ENCODE data around the gene OR2S2.
"Not testable (repeated sequence)": the region's sequence is repeated elsewhere in the genome, so short reads cannot be mapped to it uniquely, and the experiment has no call there.

Gene OR2S2

GRCh38 chr9:35962126-35962906 lies 4.4 kb upstream of the OR2S2 start:
- no peak for DNase-seq (ENCODE audit: low spot score)

GRCh38 chr9:35960039-35960655 lies 2.2 kb upstream of the OR2S2 start:
- DNase-seq (ENCODE audit: low spot score) = no peak

- DNase-seq (ENCODE audit: low spot score) = no peak
Measured at GRCh38 chr9:35956651-35957050, 1.3 kb downstream of the OR2S2 start.

GRCh38 chr9:35954942-35955546 lies 2.9 kb downstream of the OR2S2 start:
- peak; percentile 58 for DNase-seq (ENCODE audit: low spot score)

- DNase-seq (ENCODE audit: low spot score) = no peak
Measured at GRCh38 chr9:35952526-35953191, 5.3 kb downstream of the OR2S2 start.

GRCh38 chr9:35951736-35952135 lies 6.2 kb downstream of the OR2S2 start:
- no peak for DNase-seq (ENCODE audit: low spot score)

- DNase-seq (ENCODE audit: low spot score) = no peak
Measured at GRCh38 chr9:35948901-35949318, 9.0 kb downstream of the OR2S2 start.

- DNase-seq (ENCODE audit: low spot score) = no peak
Measured at GRCh38 chr9:35948451-35948850, 9.5 kb downstream of the OR2S2 start.

- peak; percentile 63 for DNase-seq (ENCODE audit: low spot score)
Measured at GRCh38 chr9:35945341-35946018, 12.5 kb downstream of the OR2S2 start.

GRCh38 chr9:35944841-35945240 lies 13.1 kb downstream of the OR2S2 start:
- DNase-seq (ENCODE audit: low spot score) = no peak

- DNase-seq (ENCODE audit: low spot score) = no peak
Measured at GRCh38 chr9:35944173-35944572, 13.8 kb downstream of the OR2S2 start.

- no peak for DNase-seq (ENCODE audit: low spot score)
Measured at GRCh38 chr9:35942286-35942685, 15.7 kb downstream of the OR2S2 start.

GRCh38 chr9:35940458-35941407 lies 17.2 kb downstream of the OR2S2 start:
- DNase-seq (ENCODE audit: low spot score) = no peak

- no peak for DNase-seq (ENCODE audit: low spot score)
Measured at GRCh38 chr9:35939679-35940250, 18.2 kb downstream of the OR2S2 start.

GRCh38 chr9:35938474-35939356 lies 19.2 kb downstream of the OR2S2 start:
- DNase-seq (ENCODE audit: low spot score) = no peak

- DNase-seq (ENCODE audit: low spot score) = peak; percentile 32
Measured at GRCh38 chr9:35937227-35937626, 20.7 kb downstream of the OR2S2 start.

- no peak for DNase-seq (ENCODE audit: low spot score)
Measured at GRCh38 chr9:35935755-35936509, 22.0 kb downstream of the OR2S2 start.

GRCh38 chr9:35935261-35935660 lies 22.7 kb downstream of the OR2S2 start:
- DNase-seq (ENCODE audit: low spot score) = no peak

- not testable (repeated sequence) for DNase-seq (ENCODE audit: low spot score)
Measured at GRCh38 chr9:35934069-35934468, 23.9 kb downstream of the OR2S2 start.
